HG02840 (cell line): ENCODE measurements around the gene CWC15.
"Not testable (repeated sequence)": the region's sequence is repeated elsewhere in the genome, so short reads cannot be mapped to it uniquely, and the experiment has no call there.

ENCODE experiments used
- ATAC-seq: cut with Tn5 transposase; IDR thresholded peaks from one replicate; pipeline ENCODE4 v1.9.1; 2021; ENCODE audit warnings: mild to moderate bottlenecking, moderate library complexity, moderate number of reproducible peaks; ENCODE audit not compliant: unreplicated experiment, low FRiP score

The CWC15 gene

GRCh38 chr11:94956963-94957362 lies 16.4 kb downstream of the CWC15 start:
- no peak for ATAC-seq

DNA sequence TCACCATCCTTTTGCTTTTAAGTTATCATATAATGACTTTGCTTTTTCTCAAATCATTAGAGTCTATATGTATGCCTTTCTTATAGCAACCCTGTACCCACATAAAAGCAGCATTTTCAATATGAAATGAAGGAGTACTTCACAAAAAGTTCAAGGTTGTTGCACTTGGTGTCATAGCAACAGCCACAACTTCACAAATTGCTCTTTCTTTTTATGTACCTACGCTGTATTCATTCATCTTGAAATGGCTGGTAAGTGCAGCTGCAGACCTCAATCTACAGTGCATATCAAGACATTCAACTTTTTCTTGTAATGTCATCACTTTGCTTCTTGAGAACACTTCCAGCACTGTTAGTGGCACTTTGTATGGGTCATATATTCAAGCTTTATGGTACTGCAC lies 18.6 kb downstream of the CWC15 start:
- ATAC-seq: no peak

DNA sequence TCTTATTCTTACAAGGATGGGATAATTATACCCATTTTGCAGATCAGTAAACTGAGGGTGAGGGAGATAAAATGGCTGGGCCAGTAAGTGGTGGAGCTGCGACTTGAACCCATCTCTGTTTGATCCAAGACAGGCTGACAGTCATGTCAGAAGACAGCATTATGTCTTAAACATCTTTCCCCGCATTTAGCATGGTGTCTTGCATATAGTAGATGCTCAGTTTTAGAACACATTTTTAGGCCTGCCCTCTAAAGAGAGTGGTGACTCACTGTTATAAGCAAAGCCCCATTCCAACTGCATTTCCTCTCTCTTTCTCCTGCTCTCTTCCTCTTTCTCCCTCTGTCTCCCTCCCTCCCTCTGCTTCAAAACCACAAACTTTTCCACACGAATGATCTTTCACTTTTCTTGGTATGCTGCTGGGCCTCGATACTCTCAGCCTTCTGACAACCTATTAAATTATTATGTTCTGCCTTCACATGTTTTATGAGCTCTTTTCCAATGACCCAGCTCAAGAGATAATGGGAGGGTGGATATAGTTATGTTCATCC lies 25.2 kb downstream of the CWC15 start:
- ATAC-seq: no peak

DNA sequence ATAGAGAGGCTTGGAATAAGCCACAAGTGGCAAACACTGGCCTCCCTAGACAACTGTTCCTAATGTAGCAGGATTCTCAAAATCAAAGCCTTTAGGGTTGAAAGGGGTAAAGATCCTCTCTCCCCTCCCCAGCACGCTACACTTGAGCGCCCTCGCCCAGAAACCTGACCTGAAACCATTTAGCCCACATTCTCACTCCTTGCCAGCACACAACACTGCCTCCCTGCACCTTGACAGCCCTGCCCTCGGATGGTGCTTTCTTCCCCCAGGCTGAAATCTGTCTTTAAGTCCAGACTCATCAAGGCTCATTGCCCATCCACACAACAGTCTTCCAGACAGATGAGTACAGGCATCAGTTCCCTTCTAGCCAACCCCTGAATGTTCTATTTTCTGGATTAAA lies 26.5 kb downstream of the CWC15 start:
- no peak for ATAC-seq

DNA sequence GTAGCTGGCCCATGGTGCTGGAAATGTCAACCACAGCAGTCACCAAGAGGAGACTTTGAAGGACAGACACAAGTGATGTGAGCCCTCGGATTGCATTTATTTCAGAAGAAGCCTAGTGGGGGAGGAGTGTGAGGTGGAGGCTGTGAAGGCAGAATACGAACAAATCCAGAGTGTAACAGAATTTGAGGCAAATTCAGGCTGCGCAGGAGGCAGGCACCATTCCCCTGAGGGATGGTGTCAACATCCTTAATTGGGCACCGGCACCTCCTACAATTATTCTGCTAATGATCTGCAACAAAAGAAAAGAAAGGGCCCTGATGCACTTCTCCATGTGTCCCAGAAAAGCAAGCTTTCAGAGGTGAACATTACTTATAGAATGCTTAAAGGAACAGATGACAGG lies 32.2 kb downstream of the CWC15 start:
- ATAC-seq: no peak

- ATAC-seq: no peak
Measured at GRCh38 chr11:94939346-94939745, 34.0 kb downstream of the CWC15 start.

GRCh38 chr11:94938095-94939055 lies 35.0 kb downstream of the CWC15 start:
- no peak for ATAC-seq

GRCh38 chr11:94934846-94935245 lies 38.5 kb downstream of the CWC15 start:
- no peak for ATAC-seq

DNA sequence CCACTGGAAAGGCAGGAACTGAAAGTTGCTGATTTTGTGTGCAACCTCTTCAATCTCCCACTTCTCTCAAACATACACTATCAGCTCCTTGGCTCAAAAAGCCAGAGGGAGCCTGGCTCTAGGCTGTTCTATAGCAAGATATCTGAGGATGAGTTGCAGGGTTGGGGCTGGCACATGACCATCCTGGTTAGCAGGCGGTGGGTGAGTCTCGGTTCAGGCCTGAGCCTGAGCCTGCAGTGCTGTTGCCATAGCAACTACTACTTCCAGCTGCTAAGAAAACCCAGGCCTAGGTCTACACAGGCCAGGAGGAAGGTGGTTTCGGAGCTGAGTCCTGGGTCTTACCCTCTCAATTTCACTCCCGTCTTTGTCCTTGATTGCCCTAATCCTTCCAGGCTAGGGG lies 39.0 kb downstream of the CWC15 start:
- ATAC-seq: no peak

- no peak for ATAC-seq
Measured at GRCh38 chr11:94933223-94934130, 39.9 kb downstream of the CWC15 start.

DNA sequence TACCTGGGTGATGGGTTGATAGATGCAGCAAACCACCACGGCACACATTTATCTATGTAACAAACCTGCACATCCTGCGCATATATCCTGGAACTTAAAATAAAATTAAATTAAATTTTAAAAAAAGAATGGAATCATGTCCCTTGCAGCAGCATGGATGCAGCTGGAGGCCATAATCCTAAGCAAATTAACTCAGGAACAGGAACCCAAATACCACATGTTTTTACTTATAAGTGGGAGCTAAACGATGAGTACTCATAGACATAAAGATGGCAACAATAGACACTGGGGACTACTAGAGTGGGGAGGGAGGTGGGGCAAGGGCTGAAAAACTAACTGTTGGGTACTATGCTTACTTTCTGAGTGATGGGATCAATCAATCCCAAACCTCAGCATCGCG lies 40.9 kb downstream of the CWC15 start:
- ATAC-seq: no peak

DNA sequence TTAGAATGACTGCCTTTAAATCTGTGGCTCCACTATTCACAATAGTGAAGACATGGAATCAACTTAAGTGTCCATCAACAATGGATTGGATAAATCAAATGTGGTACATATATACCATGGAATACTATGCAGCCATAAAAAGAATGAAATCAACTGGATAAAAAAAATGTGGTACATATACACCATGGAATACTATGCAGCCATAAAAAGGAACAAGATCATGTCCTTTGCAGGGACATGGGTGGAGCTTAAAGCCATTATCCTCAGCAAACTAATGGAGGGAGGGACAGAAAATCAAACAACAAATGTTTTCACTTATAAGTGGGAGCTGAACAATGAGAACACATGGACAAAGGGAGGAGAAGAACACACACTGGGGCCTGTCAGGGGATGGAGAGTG lies 41.3 kb downstream of the CWC15 start:
- not testable (repeated sequence) for ATAC-seq

DNA sequence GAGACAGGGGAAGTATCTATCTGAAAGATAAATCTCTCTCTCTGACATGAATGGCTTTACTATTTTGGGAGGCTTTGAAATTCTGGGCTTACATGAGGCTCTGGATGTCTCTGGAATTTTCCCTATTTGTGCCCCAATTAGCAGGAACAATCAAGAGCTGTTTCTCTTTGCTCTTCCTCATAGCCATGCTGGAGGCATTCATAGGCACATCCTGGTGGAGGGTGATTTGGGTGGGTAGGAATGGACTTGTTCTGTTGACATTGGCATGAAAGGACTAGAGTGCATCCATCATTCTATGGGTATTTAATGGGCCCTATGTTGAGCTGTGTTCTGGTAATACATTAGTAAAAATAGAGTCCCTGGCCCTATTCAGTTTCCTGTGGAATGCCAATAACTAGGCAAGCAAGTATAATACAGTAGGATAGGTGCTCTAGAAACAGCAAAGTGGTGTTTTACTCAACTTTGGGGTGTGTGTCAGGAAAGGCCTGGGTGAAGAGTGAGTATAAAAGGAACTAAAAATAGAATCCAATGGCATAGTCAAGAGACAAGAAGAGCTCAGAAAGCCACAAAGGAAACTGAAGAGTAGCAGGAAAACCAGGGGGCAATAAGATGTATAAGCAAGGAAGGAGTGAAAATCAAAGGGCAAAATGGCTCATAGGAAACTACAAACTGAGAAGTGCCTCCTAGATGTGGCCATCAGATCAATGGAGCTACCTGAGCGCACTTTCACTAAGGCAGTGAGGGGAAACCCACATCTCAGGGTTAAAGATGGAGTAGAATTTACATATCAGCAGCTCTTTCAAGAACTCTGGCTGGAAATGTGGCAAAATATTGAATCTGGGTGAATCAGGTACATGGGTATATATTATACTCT lies 45.0 kb downstream of the CWC15 start:
- no peak for ATAC-seq

DNA sequence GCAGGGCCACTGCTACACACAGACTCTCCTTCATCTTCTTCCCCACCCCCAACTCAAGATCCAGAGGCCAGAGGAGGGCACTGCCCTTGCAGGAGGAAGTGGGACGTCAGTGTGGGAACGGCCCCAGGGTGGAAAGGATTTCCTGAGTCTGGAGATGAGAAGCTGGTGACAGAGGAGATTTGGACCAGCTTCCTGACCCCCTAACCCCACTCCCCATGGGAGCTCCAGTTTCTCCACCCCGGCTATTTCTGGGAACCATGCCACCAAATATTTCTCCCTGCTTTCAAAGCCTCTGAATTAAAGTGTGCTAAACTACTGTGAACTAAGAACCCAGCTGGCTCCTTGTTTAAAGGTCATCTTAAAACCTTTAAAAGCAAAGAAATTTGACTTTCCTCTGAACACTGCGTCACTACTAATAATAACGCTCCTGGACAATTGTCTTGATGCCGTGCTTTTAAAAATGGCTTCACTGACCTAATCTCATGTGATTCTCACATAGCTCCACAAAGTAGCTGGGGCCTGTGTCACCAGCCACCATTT lies 46.6 kb downstream of the CWC15 start:
- no peak for ATAC-seq

DNA sequence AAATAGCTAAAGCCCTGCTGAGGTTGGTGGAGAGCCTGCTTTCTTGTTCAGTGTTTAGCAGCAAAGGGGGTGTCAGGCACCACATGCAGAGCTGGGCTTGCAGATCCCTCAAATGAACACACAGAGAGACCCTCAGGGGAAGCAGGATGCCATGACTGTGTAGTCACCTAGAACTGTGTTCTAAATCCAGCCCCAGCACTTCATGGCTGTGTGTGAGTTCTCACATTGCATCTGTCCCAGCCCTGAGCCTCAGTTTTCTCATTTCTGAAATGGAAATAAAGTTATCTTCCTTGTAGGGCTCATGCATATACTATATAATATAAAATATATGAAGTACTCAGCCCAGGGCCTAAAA lies 47.1 kb downstream of the CWC15 start:
- ATAC-seq: peak; percentile 13

DNA sequence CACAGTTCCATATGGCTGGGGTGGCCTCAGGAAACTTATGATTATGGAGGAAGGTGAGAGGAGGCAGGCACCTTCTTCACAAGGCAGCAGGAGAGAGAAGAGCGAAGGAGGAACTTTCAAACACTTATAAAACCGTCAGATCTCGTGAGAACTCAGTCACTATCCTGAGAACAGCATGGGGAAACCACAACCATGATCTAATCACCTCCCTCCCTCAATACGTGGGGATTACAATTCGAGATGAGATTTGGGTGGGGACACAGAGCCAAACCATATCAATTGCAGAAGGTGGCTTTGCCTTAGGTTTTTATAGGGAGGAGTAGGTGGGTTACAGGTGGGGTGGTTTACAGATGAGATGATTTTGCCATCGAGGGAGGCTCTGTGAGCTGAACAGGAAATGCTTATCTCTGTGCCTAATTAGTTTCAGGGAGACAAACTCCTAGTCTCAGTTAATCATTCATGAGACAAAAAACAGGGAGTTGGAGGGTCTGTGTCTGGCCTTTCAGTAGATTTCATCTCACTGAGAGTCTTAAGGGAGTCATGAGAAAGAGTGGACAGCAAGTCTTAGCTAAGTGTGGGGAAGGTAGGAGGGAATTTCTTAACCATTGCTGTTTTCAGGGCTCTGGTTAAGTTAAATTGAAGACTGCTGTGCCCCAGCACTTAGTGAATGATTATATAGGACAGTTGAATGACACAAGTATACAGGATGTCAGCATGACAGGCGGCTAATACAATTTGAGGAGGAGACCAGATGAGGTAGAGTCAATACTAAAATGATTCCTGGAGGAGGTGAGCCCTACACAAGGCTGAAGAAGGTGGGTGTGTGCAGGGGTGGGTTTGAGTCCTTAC lies 47.7 kb downstream of the CWC15 start:
- ATAC-seq: peak; percentile 49

- no peak for ATAC-seq
Measured at GRCh38 chr11:94924612-94925011, 48.7 kb downstream of the CWC15 start.

GRCh38 chr11:94924171-94924572 lies 49.2 kb downstream of the CWC15 start:
- no peak for ATAC-seq

DNA sequence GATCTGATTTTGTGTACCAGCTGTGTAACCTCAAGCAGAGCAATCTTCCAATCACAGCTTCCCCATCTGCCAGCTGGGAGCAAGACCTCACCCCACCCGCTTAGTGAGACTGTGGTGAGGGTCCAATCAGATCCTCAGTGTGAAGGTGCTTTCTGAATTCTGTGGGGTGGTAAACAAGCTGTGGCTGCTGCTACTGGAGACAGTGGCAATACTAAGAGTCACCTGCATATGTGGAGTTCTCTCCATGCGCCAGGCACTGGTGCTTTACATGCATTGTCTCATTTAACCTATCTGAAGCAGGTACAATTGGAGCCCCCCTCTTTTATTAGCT lies 50.4 kb downstream of the CWC15 start:
- no peak for ATAC-seq
